HG02763 (cell line): ENCODE measurements around the gene CACNA1D.

Source experiments
- ATAC-seq: cut with Tn5 transposase; IDR thresholded peaks from one replicate; pipeline ENCODE4 v1.9.1; 2021; ENCODE audit warnings: mild to moderate bottlenecking, moderate library complexity; ENCODE audit not compliant: unreplicated experiment

Gene CACNA1D

DNA sequence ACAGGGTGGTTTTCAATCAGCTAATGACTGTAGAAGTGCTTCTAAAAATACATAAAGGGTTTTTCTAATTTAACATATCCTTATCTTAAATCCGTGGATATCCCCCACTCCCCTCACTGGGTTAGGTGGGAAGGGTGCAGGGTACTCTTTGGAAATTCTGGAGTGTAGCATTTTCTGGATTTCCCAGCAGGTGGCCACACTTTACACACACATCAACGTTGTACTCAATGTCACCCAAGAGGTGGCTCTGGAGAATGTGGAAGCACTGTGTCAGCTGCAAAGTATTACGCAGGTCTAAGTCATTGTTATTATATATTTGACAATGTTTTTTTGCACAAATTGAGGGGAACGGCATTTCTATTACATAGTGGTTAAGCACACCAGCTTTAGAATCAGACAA, 183.0 kb downstream of the CACNA1D start:
- no peak for ATAC-seq

DNA sequence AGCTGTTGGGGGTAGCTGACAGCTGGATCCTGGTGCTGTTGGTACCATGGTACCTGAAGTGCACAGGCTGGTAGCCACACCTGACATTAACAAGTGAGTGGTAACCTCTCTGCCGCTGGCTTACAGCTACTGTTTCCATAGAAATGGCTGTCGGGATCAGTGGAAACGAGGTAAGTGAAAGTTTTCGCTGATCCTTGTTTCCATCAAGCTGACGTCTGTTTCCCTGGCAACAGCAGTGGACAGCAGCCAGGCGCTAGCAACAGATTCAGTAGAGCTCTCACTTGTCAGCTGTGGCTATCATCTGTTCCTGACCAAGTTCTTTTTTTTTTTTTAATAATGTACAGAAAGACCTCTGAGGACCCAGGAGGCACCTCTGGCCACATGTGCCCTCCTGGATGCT, 185.6 kb downstream of the CACNA1D start:
- no peak for ATAC-seq

- no peak for ATAC-seq
Observed at GRCh38 chr3:53682807-53683206, 188.4 kb downstream of the CACNA1D start.

- no peak for ATAC-seq
Observed at GRCh38 chr3:53688066-53688465, 193.7 kb downstream of the CACNA1D start.

GRCh38 chr3:53688989-53689388, 194.6 kb downstream of the CACNA1D start:
- ATAC-seq, result no peak

- ATAC-seq, result no peak
Observed at GRCh38 chr3:53689681-53690080, 195.3 kb downstream of the CACNA1D start.

- no peak for ATAC-seq
Observed at GRCh38 chr3:53690521-53690920, 196.1 kb downstream of the CACNA1D start.

DNA sequence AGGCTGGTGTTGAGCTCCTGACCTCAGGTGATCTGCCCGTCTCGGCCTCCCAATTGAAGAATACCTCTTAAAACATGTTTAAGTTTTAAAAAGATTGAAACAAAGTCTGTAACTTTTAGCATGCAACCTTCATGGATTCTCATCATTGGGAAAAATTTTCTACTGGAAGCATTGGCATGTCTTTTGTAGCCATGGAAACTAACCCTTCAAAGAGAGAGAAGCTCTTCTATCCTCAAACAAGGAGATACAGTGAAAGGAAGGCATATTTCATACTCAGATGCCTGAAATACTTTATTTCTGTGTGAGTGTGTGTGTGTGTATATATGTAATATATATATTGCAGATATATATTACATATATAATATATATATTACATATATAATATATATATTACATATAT, 196.9 kb downstream of the CACNA1D start:
- ATAC-seq, result no peak

DNA sequence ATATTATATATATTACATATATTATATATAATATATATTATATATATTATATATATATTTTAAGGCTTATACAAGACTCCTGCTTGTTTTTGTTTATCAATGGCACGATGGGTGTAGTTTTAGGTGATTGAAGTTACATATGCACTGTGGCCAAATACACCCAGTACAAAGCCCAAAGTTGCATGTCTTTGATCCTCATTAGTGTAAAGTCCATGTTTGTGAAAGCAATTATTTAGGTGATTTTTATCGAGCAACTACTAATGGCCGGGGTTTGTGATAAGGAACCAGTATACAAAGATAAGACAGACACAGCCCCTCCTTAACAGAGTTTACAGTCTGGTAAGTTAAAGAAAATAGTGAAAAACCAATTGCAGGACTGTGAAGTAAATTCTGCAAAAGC, 197.5 kb downstream of the CACNA1D start:
- no peak for ATAC-seq

DNA sequence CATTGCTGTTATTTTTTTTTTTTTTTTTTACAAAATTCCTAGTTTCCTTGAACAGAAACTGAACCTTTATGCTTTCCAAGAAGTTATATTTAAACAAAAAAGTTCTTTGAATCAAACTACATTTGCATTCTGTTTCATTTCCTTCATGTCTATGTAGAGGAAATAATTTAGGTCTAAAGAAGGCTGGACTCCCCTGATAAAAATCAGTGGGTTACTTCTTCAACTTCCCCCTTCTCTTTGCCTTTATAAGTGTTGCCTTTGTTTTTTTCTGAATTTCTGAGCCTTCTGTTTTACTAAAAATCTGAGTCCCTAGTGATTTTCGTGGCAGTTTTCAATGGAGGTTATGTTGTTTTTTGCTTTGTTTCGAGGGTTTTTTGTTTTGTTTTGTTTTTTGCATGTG, 199.0 kb downstream of the CACNA1D start:
- ATAC-seq, result no peak

DNA sequence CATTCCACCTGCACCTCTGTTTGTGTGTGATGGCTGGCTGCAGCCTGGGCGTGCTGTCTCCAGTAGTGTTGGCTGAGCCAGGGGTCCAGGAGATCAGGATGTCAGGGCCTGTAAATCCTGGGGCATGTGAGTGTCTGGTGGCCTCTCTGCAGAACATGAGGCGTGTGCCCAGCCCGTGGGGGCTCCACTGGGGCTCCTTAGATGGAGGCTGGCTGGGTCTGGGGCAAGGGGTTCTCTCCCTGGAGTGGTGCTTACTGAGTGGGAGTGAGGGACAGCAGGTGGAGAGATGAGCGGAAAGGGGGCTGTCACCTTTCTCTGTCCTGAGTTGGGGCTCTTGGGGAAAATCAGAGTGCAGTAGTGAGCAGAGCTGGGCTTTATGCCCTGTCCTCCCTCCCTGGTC, 199.6 kb downstream of the CACNA1D start:
- ATAC-seq, result no peak

DNA sequence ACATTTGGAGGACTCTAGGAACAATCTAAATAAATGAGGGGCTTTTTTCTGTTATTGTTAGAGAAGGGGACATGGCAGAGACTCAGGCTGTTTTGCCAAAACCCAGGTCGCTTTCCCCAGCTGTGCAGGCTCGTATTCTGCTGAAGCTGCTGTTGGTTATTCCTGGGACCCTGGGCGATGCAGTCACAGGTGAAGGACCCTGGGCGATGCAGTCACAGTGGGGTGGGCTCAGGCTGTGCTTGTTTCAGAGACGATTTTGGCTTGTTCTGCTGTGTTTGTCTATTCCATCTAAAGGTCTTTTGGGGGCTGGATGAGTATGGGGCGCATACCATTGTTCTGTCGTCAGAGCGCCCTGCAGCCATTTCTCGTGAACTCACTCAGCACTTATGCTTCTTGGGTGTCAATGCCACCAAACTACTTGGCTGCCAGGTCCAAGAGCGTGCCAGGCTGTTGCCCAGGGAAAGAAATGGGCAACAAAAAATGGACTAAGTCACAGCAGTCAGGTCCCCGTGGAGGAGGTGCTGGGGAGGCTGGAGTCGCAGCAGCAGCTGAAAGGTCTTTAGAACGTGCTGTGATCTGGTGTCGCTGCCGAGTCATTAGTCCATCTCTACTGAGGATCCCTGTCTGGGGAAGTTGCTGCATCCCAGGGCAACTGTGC, 200.4 kb downstream of the CACNA1D start:
- ATAC-seq, result no peak

DNA sequence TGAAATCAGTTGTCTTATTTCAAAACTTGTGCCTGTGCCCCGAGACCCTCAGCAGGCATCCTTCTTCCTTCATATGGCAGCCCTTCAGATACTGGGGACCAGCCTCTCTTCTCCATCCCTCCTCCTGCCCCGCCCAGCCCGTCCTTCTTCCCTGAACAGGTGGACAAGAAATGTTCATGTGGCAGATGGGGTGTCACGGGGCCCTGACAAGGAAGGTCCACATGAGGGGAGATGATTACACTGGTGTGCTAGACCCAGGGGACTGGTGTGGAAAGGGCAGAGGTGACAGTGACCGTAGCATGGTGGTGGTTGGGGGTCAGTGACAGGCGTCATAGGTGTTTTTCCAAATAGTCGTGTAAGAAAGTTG, 200.9 kb downstream of the CACNA1D start:
- no peak for ATAC-seq

- ATAC-seq, result no peak
Observed at GRCh38 chr3:53696401-53697172, 202.2 kb downstream of the CACNA1D start.

- ATAC-seq, result no peak
Observed at GRCh38 chr3:53700441-53700840, 206.0 kb downstream of the CACNA1D start.

DNA sequence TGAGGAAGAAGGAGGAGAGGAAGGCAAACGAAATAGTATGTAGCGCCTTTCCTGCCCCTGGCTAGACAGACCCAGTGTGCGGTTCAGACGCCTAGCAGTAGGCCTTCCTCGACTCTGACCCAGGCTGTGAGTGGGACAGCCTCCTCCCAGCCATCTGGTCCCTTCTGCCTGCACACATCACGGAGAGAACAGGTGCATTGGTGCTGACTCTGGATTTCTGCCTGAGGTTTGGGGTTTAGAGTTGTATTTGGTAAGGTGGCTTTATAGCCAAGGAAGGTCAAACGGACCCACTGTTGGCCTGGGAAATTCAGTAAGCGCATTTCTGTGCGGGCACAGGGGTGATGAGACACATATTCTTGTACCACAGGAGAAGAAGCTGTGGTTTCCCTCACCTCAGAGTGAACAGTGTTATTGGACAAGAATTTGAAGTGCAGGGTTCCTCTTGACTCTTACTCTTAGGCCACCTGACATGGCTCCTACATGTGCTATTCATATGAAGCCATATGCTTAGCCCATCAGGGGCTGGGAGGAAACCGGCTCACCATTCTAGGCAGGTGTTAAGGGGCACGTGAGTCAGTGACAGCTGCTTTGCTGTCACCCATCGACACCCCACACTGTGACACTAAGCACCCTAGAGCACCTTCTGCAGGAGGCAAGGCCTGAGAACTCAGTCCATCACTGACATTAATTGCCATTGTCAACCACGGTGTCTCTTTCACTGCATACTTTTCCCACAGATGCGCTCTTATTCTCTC, 208.5 kb downstream of the CACNA1D start:
- no peak for ATAC-seq

- ATAC-seq, result no peak
Observed at GRCh38 chr3:53703630-53704362, 209.4 kb downstream of the CACNA1D start.

- no peak for ATAC-seq
Observed at GRCh38 chr3:53704363-53704725, 209.9 kb downstream of the CACNA1D start.

DNA sequence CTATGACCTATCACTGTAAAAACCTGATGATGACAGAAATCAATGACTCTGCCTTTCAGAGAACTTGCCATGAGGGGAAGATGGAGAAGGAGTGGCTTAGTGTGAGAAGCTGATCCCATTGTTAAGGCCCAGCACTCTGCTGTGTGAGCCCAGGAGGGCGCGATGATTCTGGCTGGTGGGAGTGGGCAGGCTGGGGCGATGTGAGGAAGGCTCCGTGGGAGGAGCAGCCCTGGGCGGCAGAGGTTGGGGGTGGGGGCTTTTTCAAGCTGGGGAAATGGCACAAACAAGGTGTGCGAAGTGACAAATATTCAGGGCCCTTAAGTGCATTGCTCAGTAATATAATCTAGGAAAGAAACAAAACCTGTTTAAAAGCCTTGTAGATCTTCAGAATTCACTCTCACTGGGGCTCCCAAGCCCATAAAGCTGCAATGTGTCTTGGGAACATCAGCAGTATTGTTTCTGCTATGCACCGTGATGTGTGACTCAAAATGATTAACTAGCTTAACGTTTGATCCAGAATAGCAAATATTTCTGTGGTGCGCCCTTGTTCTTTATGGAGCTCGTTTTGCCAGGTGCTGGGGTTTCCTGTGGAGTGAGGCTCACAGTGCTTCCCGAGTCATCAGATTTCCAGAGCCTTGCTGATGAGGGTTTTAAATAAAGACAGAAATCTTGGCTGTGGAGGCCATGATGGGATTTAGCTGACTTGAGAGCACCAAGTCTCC, 210.8 kb downstream of the CACNA1D start:
- no peak for ATAC-seq

DNA sequence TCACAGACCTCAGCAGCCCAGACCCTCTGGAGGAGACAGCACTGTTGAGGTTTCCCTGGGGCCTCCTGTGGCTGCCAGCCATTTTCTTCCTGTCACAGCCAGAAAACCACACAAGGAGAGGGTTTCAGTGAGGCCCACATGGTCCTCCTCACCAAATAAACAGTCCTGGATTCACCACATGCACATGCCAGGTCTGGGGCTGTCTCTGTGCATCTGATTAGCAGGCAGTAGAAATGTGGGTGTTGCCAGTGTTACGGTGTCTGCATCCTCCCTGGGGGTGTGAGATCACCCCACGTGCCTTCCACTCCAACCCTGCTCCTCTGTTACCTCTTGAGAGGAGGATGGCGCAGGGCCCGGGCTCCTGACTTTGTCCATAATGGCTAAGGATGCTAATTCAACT, 211.4 kb downstream of the CACNA1D start:
- no peak for ATAC-seq

- ATAC-seq, result no peak
Observed at GRCh38 chr3:53707222-53707621, 212.8 kb downstream of the CACNA1D start.
